Stimulated activated CD8-positive, alpha-beta memory T cell treated with anti-CD3 and anti-CD28 coated beads, Interleukin-15, amount 100 ng/mL, for 24 hours (primary cell): ENCODE results near the gene PCDHA12.
"Not testable (repeated sequence)": the region's sequence is repeated elsewhere in the genome, so short reads cannot be mapped to it uniquely, and the experiment has no call there.

ENCODE experiments used
- DNase-seq: peaks from one replicate; pipeline ENCODE4 v3.0.0-alpha.2; 2020; ENCODE audit warnings: low read depth

PCDHA12 gene

GRCh38 chr5:140857177-140857986 lies 17.7 kb upstream of the PCDHA12 start:
- no peak for DNase-seq

GRCh38 chr5:140857987-140858240 lies 17.2 kb upstream of the PCDHA12 start:
- no peak for DNase-seq

- DNase-seq = no peak
Measured at GRCh38 chr5:140862441-140863295, 12.4 kb upstream of the PCDHA12 start.

- DNase-seq = no peak
Measured at GRCh38 chr5:140868721-140869554, 6.2 kb upstream of the PCDHA12 start, which contains the start of gene PCDHA11. Gene PCDHA11, plus strand, starts transcription at chr5:140868957. Its CDS starts 147 bp downstream, at chr5:140869104.

- no peak for DNase-seq
Measured at GRCh38 chr5:140869555-140869886, 5.6 kb upstream of the PCDHA12 start.

GRCh38 chr5:140870221-140871201 lies 4.6 kb upstream of the PCDHA12 start:
- no peak for DNase-seq

- DNase-seq = not testable (repeated sequence)
Measured at GRCh38 chr5:140876541-140877261, 1.6 kb downstream of the PCDHA12 start.

- DNase-seq = no peak
Measured at GRCh38 chr5:140877262-140877581, 2.1 kb downstream of the PCDHA12 start.

- DNase-seq = no peak
Measured at GRCh38 chr5:140881889-140882590, 6.9 kb downstream of the PCDHA12 start, which contains the start of gene PCDHA13. Gene PCDHA13, plus strand, starts transcription at chr5:140882124. Its CDS starts 145 bp downstream, at chr5:140882269.

GRCh38 chr5:140882591-140882899 lies 7.4 kb downstream of the PCDHA12 start:
- DNase-seq = no peak

- no peak for DNase-seq
Measured at GRCh38 chr5:140883373-140883772, 8.3 kb downstream of the PCDHA12 start.

- DNase-seq = no peak
Measured at GRCh38 chr5:140883927-140884697, 9.0 kb downstream of the PCDHA12 start.

GRCh38 chr5:140916325-140916724 lies 41.2 kb downstream of the PCDHA12 start:
- DNase-seq = no peak

- no peak for DNase-seq
Measured at GRCh38 chr5:140923601-140924000, 48.5 kb downstream of the PCDHA12 start.

GRCh38 chr5:140925806-140926442 lies 50.8 kb downstream of the PCDHA12 start, which contains the start of gene PCDHAC1:
Gene PCDHAC1, plus strand, starts transcription at chr5:140926299. Its CDS starts 594 bp downstream, at chr5:140926893.
- no peak for DNase-seq

- no peak for DNase-seq
Measured at GRCh38 chr5:140926443-140927227, 51.5 kb downstream of the PCDHA12 start.

- no peak for DNase-seq
Measured at GRCh38 chr5:140927228-140927573, 52.1 kb downstream of the PCDHA12 start.
